Metanephros (tissue), 1 donor: ENCODE results near the gene ARFIP1. TPM values are rescaled to one million over a fixed set of nuclear protein-coding genes. Genes with fewer than 3 reads are reported as not detected.

Experiments
- total RNA-seq: library from RNA; depleted of rRNA; stranded (reverse); fragments of >200 nt; gene quantifications from one replicate; pipeline ENCODE4 v1.2.3, GENCODE V29; 2014

The ARFIP1 gene, protein sequence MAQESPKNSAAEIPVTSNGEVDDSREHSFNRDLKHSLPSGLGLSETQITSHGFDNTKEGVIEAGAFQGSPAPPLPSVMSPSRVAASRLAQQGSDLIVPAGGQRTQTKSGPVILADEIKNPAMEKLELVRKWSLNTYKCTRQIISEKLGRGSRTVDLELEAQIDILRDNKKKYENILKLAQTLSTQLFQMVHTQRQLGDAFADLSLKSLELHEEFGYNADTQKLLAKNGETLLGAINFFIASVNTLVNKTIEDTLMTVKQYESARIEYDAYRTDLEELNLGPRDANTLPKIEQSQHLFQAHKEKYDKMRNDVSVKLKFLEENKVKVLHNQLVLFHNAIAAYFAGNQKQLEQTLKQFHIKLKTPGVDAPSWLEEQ
- 34.0 TPM for total RNA-seq

DNA sequence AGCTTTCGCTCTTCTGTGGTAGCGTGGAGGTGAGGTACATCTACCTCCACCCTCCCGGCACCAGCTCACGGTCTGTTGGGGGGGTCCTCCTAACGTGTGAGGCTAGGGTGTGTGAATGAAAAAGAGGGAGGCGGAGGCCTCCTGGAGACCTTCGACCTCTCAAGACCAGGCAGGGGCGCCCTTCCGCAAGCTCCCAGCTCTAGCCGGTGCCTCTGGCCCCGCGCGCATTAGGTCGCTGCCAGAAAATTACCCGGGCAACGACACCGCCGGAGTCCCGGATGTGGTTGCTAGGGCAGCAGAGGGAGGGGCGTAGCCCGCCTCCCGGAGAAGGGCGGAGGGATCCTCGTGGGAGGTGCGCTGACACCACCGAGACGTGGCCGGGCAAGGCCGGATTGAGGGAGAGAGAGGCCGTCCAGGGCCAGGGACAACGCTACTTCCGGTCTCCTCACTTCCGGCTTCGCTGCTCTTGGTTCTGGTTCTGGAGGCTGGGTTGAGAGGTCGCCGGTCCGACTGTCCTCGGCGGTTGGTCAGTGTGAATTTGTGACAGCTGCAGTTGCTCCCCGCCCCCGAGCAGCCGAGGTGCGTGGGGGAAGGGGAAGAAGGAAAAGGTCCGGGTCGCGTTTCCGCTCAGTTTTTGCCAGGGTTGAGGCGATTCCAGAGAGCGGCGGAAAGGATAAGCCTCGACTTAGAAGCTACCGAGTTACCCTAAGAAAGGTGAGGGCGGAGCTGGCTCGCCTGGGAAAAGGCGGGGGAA is at the start of gene ARFIP1, which contains the start of gene TIGD4:
Gene ARFIP1, plus strand, starts transcription at position 442 of the 754 bp plus-strand sequence. CDS start 49,680 bp downstream, outside the sequence.
Gene TIGD4, minus strand, starts transcription at position 218 of the 754 bp plus-strand sequence. CDS start 8,726 bp downstream, outside the sequence.

DNA sequence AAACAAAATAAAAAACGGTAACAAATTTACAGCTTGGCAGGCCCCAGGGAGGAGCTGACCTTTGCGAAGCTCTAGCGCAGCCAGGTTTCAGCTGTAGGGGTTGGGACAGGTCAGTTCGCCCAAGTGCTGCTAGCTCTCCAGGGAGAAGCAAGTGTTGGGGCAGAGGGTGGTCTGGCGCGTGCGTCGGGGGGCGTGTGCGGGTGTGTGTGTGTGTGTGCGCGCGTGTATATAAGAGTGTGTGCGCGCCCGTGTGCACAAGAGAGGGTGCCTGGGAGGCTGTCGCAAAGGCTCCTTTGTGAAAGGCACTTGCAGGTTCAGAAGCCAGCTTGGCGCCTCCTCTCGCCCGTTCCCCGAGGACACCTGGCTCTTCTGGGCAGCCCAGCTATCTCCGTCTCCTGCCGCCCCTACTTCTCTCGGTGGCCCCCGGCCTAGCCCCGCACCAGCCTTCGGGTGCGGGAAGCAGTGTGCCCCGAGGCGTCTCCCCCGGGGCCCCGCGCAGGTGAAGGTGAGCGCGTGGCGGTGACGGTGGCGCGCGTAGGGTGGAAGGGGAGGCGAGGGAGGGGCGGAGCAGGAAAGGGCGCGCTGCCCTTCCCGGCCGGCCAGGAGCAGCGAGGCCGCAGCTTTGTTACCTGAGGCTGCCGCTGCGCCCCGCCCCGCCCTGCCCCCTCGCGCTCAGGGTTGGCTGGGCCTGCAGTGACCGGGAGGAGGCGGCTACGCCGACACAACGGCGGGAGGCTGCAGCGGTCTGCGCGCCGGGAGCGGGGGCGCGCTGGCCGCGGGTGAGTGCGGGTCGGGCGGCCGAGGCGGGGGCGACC is 156.1 kb downstream of the ARFIP1 start, which contains the start of gene FHDC1:
Gene FHDC1, plus strand, starts transcription at position 693 of the 815 bp plus-strand sequence. CDS start 6,735 bp downstream, outside the sequence.

Other genes with a start within 250 kb of the ARFIP1 start
- gene FBXW7, start 243.9 kb upstream of the ARFIP1 start, total RNA-seq, result 49.9 TPM
- gene TMEM154, start 100.0 kb upstream of the ARFIP1 start, total RNA-seq, result 3.3 TPM
- gene TIGD4, start 224 bp upstream of the ARFIP1 start, total RNA-seq, result 2.2 TPM
- 5.2 TPM for gene FHDC1, start 156.4 kb downstream of the ARFIP1 start, total RNA-seq